Measurements from ENCODE around the gene PTPN21. TPM values are rescaled to one million over a fixed set of nuclear protein-coding genes. Genes with fewer than 3 reads are reported as not detected.

Gene PTPN21
- polyA plus RNA-seq, 1 of the 3 experiments (the other 2 are of a cell fraction) = 5.6 TPM

DNA sequence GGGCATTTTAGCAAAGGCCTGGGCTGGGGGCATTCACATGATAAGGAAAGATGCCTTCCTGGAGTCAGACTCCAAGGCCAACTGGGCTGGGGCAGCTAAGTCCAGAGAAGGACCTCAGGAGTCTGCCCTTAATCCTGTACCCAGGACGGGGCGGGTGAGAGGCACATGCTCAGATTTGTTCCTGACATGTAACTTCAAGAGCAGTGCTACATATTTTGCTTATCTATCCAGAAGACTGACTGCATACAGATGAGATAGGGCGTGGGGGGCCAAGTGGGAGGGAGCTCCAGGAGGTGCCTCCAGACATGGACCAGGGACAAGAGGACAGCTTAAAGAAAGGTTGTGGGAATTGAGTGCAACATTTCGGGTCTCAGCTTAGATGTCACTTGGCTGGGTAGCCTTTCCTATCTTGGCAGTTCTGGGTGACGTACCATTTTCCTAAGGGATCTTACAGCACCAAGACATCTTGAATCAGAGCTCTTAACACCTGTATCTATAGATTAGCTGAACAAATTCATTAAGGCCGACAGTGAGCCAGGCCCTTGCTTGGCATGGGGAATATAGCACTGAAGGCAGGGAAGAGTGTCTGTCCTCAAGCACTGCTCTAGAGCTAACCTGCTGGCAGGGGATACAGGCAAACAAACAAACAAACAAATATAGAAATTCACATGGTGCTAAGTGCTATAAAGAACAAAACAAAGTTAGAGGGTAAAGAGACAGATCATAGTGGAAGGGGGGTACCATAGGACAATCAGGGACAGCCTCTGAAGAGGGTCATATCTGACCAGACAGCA, 61.2 kb downstream of the PTPN21 start:
- Histone ChIP-seq H3K9me3 (no peaks in the 10 kb centered on the region), H3K9me2 (no peaks in the 10 kb centered on the region), H3K4me2 (no peak overlapping the region), H4K20me1 (ENCODE audit: insufficient read depth) (no peaks in the 10 kb centered on the region), H2AFZ (ENCODE audit: low read depth) (no peak overlapping the region), H3K9ac (no peak overlapping the region), H3K4me1 (ENCODE audit: control insufficient read depth in 1 of 2, insufficient read depth in 2 of 2, low read depth in 1 of 2, low read length in 1 of 2) (peaks cover 0 to 3% of the 10 kb centered on the region in 2 experiments; a peak in 1 of 4 replicates), H3K36me3 (replicated peaks in 1 of 2; ENCODE audit: control insufficient read depth in 1 of 2, insufficient read depth in 2 of 2, low read length in 1 of 2) (peaks cover 16 to 26% of the 10 kb centered on the region in 2 experiments), H3K4me3 (ENCODE audit: low read depth in 2 of 2, low read length in 1 of 2) (no peak overlapping the region), H3K27ac (ENCODE audit: low read depth in 2 of 2, low read length in 1 of 2) (no peak overlapping the region), H3K79me2 (ENCODE audit: insufficient read depth) (no peaks in the 10 kb centered on the region), H3K27me3 (ENCODE audit: insufficient read depth) (no peaks in the 10 kb centered on the region), H3F3A (replicated peaks; ENCODE audit: insufficient read depth) (no peaks in the 10 kb centered on the region)
- CTCF ChIA-PET = interaction anchor here (0.9 to 4.0 kb wide), 6 partner anchors 7 to 66 kb away, joined by 3 to 19 read pairs (median 4); no protein-coding TSS in a partner anchor
- 91% methylated on average over 6 of the region's 6 CpGs for whole genome bisulfite sequencing (ENCODE audit: low lambda C conversion rate)
- no peak for DNase-seq
- TF ChIP-seq EP300 (IDR thresholded peaks at IDR 0.05; ENCODE audit: borderline replicate concordance in 1 of 2, low read depth in 1 of 2, low read length in 1 of 2) (no peak), ELF1 (IDR thresholded peaks at IDR 0.05) (no peak), RFX5 (IDR thresholded peaks at IDR 0.05; ENCODE audit: low read length) (no peak), JUND (IDR thresholded peaks at IDR 0.05) (no peak), NFIC (IDR thresholded peaks at IDR 0.05; ENCODE audit: borderline replicate concordance) (no peak), TCF12 (IDR thresholded peaks at IDR 0.05) (no peak), MEF2A (IDR thresholded peaks at IDR 0.05; ENCODE audit: borderline replicate concordance, low read depth) (no peak), GATA2 (CRISPR knock-in tag; IDR thresholded peaks at IDR 0.05) (no peak), EZH2phosphoT487 (IDR thresholded peaks at IDR 0.05; ENCODE audit: borderline replicate concordance, low read depth) (no peak), RCOR1 (IDR thresholded peaks at IDR 0.05; ENCODE audit: low read length) (no peak)
- TF ChIP-seq, protein P1, sequence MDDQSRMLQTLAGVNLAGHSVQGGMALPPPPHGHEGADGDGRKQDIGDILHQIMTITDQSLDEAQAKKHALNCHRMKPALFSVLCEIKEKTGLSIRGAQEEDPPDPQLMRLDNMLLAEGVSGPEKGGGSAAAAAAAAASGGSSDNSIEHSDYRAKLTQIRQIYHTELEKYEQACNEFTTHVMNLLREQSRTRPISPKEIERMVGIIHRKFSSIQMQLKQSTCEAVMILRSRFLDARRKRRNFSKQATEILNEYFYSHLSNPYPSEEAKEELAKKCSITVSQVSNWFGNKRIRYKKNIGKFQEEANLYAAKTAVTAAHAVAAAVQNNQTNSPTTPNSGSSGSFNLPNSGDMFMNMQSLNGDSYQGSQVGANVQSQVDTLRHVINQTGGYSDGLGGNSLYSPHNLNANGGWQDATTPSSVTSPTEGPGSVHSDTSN (IDR thresholded peaks at IDR 0.05) = no peak
- POLR2A ChIA-PET = no interaction called here

GRCh38 chr14:88492272-88493089, 62.3 kb downstream of the PTPN21 start:
- no peaks in the 10 kb centered on the region for H3F3A ChIP-seq (replicated peaks; ENCODE audit: insufficient read depth)
- H4K20me1 ChIP-seq (ENCODE audit: insufficient read depth) = no peaks in the 10 kb centered on the region
- H2AFZ ChIP-seq (ENCODE audit: low read depth) = no peak overlapping the region
- H3K36me3 ChIP-seq (replicated peaks in 1 of 2; ENCODE audit: control insufficient read depth in 1 of 2, insufficient read depth in 2 of 2, low read length in 1 of 2) = peaks cover 13 to 24% of the 10 kb centered on the region in 2 experiments
- no peaks in the 10 kb centered on the region for H3K79me2 ChIP-seq (ENCODE audit: insufficient read depth)
- TF ChIP-seq ELF1 (IDR thresholded peaks at IDR 0.05) (no peak), SIN3A (IDR thresholded peaks at IDR 0.05; ENCODE audit: borderline replicate concordance, low read depth, low read length) (no peak), NRF1 (IDR thresholded peaks at IDR 0.05; ENCODE audit: low read depth, low read length) (peak; percentile 9; the same call in 1 of the 2 replicates), RAD21 (IDR thresholded peaks at IDR 0.05; ENCODE audit: low read length) (peak; percentile 80), SMC3 (IDR thresholded peaks at IDR 0.05; ENCODE audit: low read depth, low read length) (peak; percentile 80), REST (IDR thresholded peaks at IDR 0.05; ENCODE audit: low read depth, low read length) (no peak)
- TF ChIP-seq, protein P2, sequence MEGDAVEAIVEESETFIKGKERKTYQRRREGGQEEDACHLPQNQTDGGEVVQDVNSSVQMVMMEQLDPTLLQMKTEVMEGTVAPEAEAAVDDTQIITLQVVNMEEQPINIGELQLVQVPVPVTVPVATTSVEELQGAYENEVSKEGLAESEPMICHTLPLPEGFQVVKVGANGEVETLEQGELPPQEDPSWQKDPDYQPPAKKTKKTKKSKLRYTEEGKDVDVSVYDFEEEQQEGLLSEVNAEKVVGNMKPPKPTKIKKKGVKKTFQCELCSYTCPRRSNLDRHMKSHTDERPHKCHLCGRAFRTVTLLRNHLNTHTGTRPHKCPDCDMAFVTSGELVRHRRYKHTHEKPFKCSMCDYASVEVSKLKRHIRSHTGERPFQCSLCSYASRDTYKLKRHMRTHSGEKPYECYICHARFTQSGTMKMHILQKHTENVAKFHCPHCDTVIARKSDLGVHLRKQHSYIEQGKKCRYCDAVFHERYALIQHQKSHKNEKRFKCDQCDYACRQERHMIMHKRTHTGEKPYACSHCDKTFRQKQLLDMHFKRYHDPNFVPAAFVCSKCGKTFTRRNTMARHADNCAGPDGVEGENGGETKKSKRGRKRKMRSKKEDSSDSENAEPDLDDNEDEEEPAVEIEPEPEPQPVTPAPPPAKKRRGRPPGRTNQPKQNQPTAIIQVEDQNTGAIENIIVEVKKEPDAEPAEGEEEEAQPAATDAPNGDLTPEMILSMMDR (IDR thresholded peaks at IDR 0.05) = peak; percentile 88
- no peak overlapping the region; a peak in 1 of 4 replicates for H3K4me3 ChIP-seq (ENCODE audit: low read depth in 2 of 2, low read length in 1 of 2)
- ChIA-PET POLR2A (no interaction called here), CTCF (interaction anchor here (0.8 to 4.0 kb wide), 13 partner anchors 8 to 67 kb away, joined by 3 to 19 read pairs (median 3); no protein-coding TSS in a partner anchor)
- peak; percentile 81 for DNase-seq
- no peak overlapping the region for H3K4me2 ChIP-seq
- no peaks in the 10 kb centered on the region for H3K9me2 ChIP-seq
- WGBS (ENCODE audit: low lambda C conversion rate) = 84% methylated on average over 8 of the region's 12 CpGs
- no peak overlapping the region for H3K9ac ChIP-seq
- no peaks in the 10 kb centered on the region for H3K27me3 ChIP-seq (ENCODE audit: insufficient read depth)
- H3K9me3 ChIP-seq = no peaks in the 10 kb centered on the region
- H3K4me1 ChIP-seq (ENCODE audit: control insufficient read depth in 1 of 2, insufficient read depth in 2 of 2, low read depth in 1 of 2, low read length in 1 of 2) = peaks cover 0 to 3% of the 10 kb centered on the region in 2 experiments; a peak in 1 of 4 replicates
- H3K27ac ChIP-seq (ENCODE audit: low read depth in 2 of 2, low read length in 1 of 2) = no peak overlapping the region

Measured in SK-N-SH (cell line).